DOHH2 (cell line): ENCODE data around the gene PTGER3.

Source experiments
- H3F3A ChIP-seq: fragments of 200-600 bp; sonication (generic), shearing (Covaris generic); 2 replicates; pipeline ENCODE4 v1.6.0; 2016; ENCODE audit warnings: antibody characterized with exemption, mild to moderate bottlenecking; ENCODE audit not compliant: control insufficient read depth, insufficient read depth
- H3K27ac ChIP-seq: fragments of 200-600 bp; sonication (generic); 2 replicates; pipeline ENCODE4 v1.5.1; 2014; ENCODE audit warnings: low read depth, mild to moderate bottlenecking, low read length, moderate library complexity
- H3K27me3 ChIP-seq: fragments of 200-600 bp; sonication (generic); 2 replicates; pipeline ENCODE4 v1.6.1; 2014; ENCODE audit warnings: mild to moderate bottlenecking, low read length, mixed read lengths; ENCODE audit not compliant: control insufficient read depth
- H3K36me3 ChIP-seq: fragments of 200-600 bp; sonication (generic); 2 replicates; pipeline ENCODE4 v1.6.1; 2014; ENCODE audit warnings: mild to moderate bottlenecking, low read length, moderate library complexity, mixed read lengths; ENCODE audit not compliant: control insufficient read depth
- H3K4me1 ChIP-seq: fragments of 200-600 bp; sonication (generic); 2 replicates; pipeline ENCODE4 v1.6.1; 2014; ENCODE audit warnings: mild to moderate bottlenecking, low read length, mixed read lengths; ENCODE audit not compliant: control insufficient read depth
- H3K4me2 ChIP-seq: fragments of 200-600 bp; sonication (generic); 2 replicates; pipeline ENCODE4 v1.6.0; 2014; ENCODE audit warnings: mild to moderate bottlenecking, low read length, moderate library complexity
- H3K4me3 ChIP-seq: fragments of 200-600 bp; sonication (generic); 2 replicates; pipeline ENCODE4 v1.5.1; 2014; ENCODE audit warnings: mild to moderate bottlenecking, low read length, mixed read lengths
- H3K79me2 ChIP-seq: fragments of 200-600 bp; sonication (generic); 2 replicates; pipeline ENCODE4 v1.6.1; 2014; ENCODE audit warnings: mild to moderate bottlenecking, low read length, mixed read lengths; ENCODE audit not compliant: control insufficient read depth
- H3K9me2 ChIP-seq: fragments of 200-600 bp; sonication (generic); replicated peaks from 2 replicates; pipeline ENCODE4 v1.6.1; 2014; ENCODE audit warnings: mild to moderate bottlenecking, low read length, mixed read lengths; ENCODE audit not compliant: control insufficient read depth
- H3K9me3 ChIP-seq: fragments of 200-600 bp; sonication (generic); 2 replicates; pipeline ENCODE4 v1.6.1; 2014; ENCODE audit warnings: antibody characterized with exemption, low read length, mixed read lengths; ENCODE audit not compliant: control insufficient read depth, insufficient read depth
- H4K20me1 ChIP-seq: fragments of 200-600 bp; sonication (generic); 2 replicates; pipeline ENCODE4 v1.6.0; 2014; ENCODE audit warnings: low read depth, mild to moderate bottlenecking, antibody characterized with exemption, low read length, moderate library complexity; ENCODE audit not compliant: control insufficient read depth, insufficient read depth
- EZH2phosphoT487 ChIP-seq: fragments of 200-600 bp; sonication (generic); IDR thresholded peaks from 2 replicates; pipeline ENCODE4 v1.6.1; 2017; ENCODE audit warnings: borderline replicate concordance, mild to moderate bottlenecking, antibody characterized with exemption, low read length, moderate library complexity, mixed read lengths
- TF ChIP-seq, protein P1 (sequence below): fragments of 200-600 bp; sonication (generic); IDR thresholded peaks from one replicate; pipeline ENCODE4 v1.5.1; 2014; ENCODE audit warnings: antibody characterized with exemption, mild to moderate bottlenecking, low read depth, low read length; ENCODE audit not compliant: poor library complexity, severe bottlenecking

The PTGER3 gene

GRCh38 chr1:71028981-71029380, 18.6 kb downstream of the PTGER3 start:
- H3K9me2 ChIP-seq, result no peaks in the 10 kb centered on the region
- H3K4me1 ChIP-seq, result no peaks in the 10 kb centered on the region
- no peaks in the 10 kb centered on the region for H3F3A ChIP-seq
- H3K27ac ChIP-seq, result no peak overlapping the region
- H3K79me2 ChIP-seq, result no peaks in the 10 kb centered on the region
- no peaks in the 10 kb centered on the region for H3K27me3 ChIP-seq
- no peaks in the 10 kb centered on the region for H3K36me3 ChIP-seq
- no peaks in the 10 kb centered on the region for H4K20me1 ChIP-seq
- no peaks in the 10 kb centered on the region for H3K9me3 ChIP-seq
- H3K4me2 ChIP-seq, result no peak overlapping the region
- TF ChIP-seq, protein P1, sequence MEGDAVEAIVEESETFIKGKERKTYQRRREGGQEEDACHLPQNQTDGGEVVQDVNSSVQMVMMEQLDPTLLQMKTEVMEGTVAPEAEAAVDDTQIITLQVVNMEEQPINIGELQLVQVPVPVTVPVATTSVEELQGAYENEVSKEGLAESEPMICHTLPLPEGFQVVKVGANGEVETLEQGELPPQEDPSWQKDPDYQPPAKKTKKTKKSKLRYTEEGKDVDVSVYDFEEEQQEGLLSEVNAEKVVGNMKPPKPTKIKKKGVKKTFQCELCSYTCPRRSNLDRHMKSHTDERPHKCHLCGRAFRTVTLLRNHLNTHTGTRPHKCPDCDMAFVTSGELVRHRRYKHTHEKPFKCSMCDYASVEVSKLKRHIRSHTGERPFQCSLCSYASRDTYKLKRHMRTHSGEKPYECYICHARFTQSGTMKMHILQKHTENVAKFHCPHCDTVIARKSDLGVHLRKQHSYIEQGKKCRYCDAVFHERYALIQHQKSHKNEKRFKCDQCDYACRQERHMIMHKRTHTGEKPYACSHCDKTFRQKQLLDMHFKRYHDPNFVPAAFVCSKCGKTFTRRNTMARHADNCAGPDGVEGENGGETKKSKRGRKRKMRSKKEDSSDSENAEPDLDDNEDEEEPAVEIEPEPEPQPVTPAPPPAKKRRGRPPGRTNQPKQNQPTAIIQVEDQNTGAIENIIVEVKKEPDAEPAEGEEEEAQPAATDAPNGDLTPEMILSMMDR, result no peak
- no peak overlapping the region for H3K4me3 ChIP-seq

- 0 out of 2 replicates have a peak, but pooled peaks cover 3% of the 10 kb centered on the region for H3K27me3 ChIP-seq
- no peaks in the 10 kb centered on the region for H3K9me2 ChIP-seq
- no peak overlapping the region for H3K27ac ChIP-seq
- no peaks in the 10 kb centered on the region for H3K36me3 ChIP-seq
- H3K4me1 ChIP-seq, result no peaks in the 10 kb centered on the region
- no peak overlapping the region for H3K4me3 ChIP-seq
- no peaks in the 10 kb centered on the region for H3K79me2 ChIP-seq
- H4K20me1 ChIP-seq, result no peaks in the 10 kb centered on the region
- no peak overlapping the region for H3K4me2 ChIP-seq
- no peaks in the 10 kb centered on the region for H3K9me3 ChIP-seq
- H3F3A ChIP-seq, result no peaks in the 10 kb centered on the region
- TF ChIP-seq, protein P1, result no peak
- no peak for TF ChIP-seq EZH2phosphoT487
Measured at GRCh38 chr1:71027991-71028390, 19.6 kb downstream of the PTGER3 start.

- no peaks in the 10 kb centered on the region for H3K4me1 ChIP-seq
- H3K9me2 ChIP-seq, result no peaks in the 10 kb centered on the region
- H3K9me3 ChIP-seq, result no peaks in the 10 kb centered on the region
- no peaks in the 10 kb centered on the region for H3K79me2 ChIP-seq
- H3K27ac ChIP-seq, result no peak overlapping the region
- H3K4me2 ChIP-seq, result no peak overlapping the region
- TF ChIP-seq, protein P1, result no peak
- no peak for TF ChIP-seq EZH2phosphoT487
- H3F3A ChIP-seq, result no peaks in the 10 kb centered on the region
- H3K27me3 ChIP-seq, result 0 out of 2 replicates have a peak, but pooled peaks cover 3% of the 10 kb centered on the region
- no peaks in the 10 kb centered on the region for H4K20me1 ChIP-seq
- H3K36me3 ChIP-seq, result no peaks in the 10 kb centered on the region
- H3K4me3 ChIP-seq, result no peak overlapping the region
Measured at GRCh38 chr1:71026093-71026492, 21.5 kb downstream of the PTGER3 start.

GRCh38 chr1:71023515-71023914, 24.1 kb downstream of the PTGER3 start:
- Histone ChIP-seq H3K36me3 (no peaks in the 10 kb centered on the region), H3K4me3 (no peak overlapping the region), H3K9me3 (no peaks in the 10 kb centered on the region), H3K27me3 (0 out of 2 replicates have a peak, but pooled peaks cover 3% of the 10 kb centered on the region), H4K20me1 (no peaks in the 10 kb centered on the region), H3F3A (no peaks in the 10 kb centered on the region), H3K9me2 (no peaks in the 10 kb centered on the region), H3K27ac (no peak overlapping the region), H3K79me2 (no peaks in the 10 kb centered on the region), H3K4me1 (no peaks in the 10 kb centered on the region), H3K4me2 (no peak overlapping the region)
- no peak for TF ChIP-seq EZH2phosphoT487
- TF ChIP-seq, protein P1, result no peak
